Small intestine (tissue), 7 donors: Measurements from ENCODE around the gene ZNF385A. TPM values are rescaled to one million over a fixed set of nuclear protein-coding genes. Genes with fewer than 3 reads are reported as not detected.

Experiments used
- DNase-seq, 2 donors: peaks; one replicate each; pipeline versions ENCODE4 v3.0.0 to v3.0.0-alpha.2; 2013
- FAIRE-seq: peaks from 2 replicates; lab custom pipeline; 2012; peaks lifted over from hg19 to GRCh38; lab: Jason Lieb, UNC
- H3K27ac ChIP-seq, 3 donors: one replicate each; pipeline ENCODE4 v1.5.1; 2013; ENCODE audit warnings: low read length in 2 of 3, mild to moderate bottlenecking in 2 of 3, control low read depth in 1 of 3, inconsistent platforms in 1 of 3, low read depth in 1 of 3, moderate library complexity in 1 of 3
- H3K27me3 ChIP-seq, 3 donors: one replicate each; pipeline ENCODE4 v1.6.1; 2013; ENCODE audit warnings: low read length in 3 of 3, inconsistent platforms in 1 of 3; ENCODE audit not compliant: control insufficient read depth in 3 of 3, insufficient read depth in 3 of 3
- H3K36me3 ChIP-seq, 3 donors: one replicate each; pipeline ENCODE4 v1.6.1; 2013; ENCODE audit warnings: low read length in 3 of 3, inconsistent platforms in 1 of 3, low read depth in 1 of 3, mild to moderate bottlenecking in 1 of 3, moderate library complexity in 1 of 3; ENCODE audit not compliant: control insufficient read depth in 3 of 3, insufficient read depth in 2 of 3
- H3K4me1 ChIP-seq, 3 donors: one replicate each; pipeline ENCODE4 v1.6.1; 2013; ENCODE audit warnings: low read length in 2 of 3, inconsistent platforms in 1 of 3, low read depth in 1 of 3, mild to moderate bottlenecking in 1 of 3, moderate library complexity in 1 of 3; ENCODE audit not compliant: control insufficient read depth in 3 of 3, insufficient read depth in 2 of 3
- H3K4me3 ChIP-seq, 3 donors: one replicate each; pipeline ENCODE4 v1.5.1; 2013; ENCODE audit warnings: low read length in 3 of 3, control low read depth in 1 of 3, inconsistent platforms in 1 of 3, low read depth in 1 of 3, mild to moderate bottlenecking in 1 of 3, moderate library complexity in 1 of 3
- H3K9me3 ChIP-seq, 2 donors: one replicate each; pipeline ENCODE4 v1.6.1; 2013; ENCODE audit warnings: low read depth in 1 of 2, low read length in 1 of 2; ENCODE audit not compliant: control insufficient read depth in 2 of 2, insufficient read depth in 1 of 2
- WGBS, 3 donors: extraction: QIAGEN DNeasy Blood & Tissue Kit; methylation state at CpG; one replicate each; pipeline ENCODE4 v1.1.7; 2013; 5-methylcytosine and 5-hydroxymethylcytosine counted together
- polyA plus RNA-seq, 4 donors: library from polyadenylated mRNA; stranded (reverse) in 3 of 4; unstranded in 1 of 4; fragments of 200-250 nt in 3 of 4; fragments of 120-200 nt in 1 of 4; gene quantifications; one replicate each; pipeline versions ENCODE4 v1.2.1 to v1.2.3, GENCODE V29; 2013
- donor health status: healthy with polysubstance abuse.
- donor health status: control.
- donor health status: control.
- donor health status: Bipolar disorder and iron deficiency.
- donor health status: healthy.

ZNF385A gene
- polyA plus RNA-seq, 4 donors, result 0.45 to 9.7 (median 5.9) TPM

DNA sequence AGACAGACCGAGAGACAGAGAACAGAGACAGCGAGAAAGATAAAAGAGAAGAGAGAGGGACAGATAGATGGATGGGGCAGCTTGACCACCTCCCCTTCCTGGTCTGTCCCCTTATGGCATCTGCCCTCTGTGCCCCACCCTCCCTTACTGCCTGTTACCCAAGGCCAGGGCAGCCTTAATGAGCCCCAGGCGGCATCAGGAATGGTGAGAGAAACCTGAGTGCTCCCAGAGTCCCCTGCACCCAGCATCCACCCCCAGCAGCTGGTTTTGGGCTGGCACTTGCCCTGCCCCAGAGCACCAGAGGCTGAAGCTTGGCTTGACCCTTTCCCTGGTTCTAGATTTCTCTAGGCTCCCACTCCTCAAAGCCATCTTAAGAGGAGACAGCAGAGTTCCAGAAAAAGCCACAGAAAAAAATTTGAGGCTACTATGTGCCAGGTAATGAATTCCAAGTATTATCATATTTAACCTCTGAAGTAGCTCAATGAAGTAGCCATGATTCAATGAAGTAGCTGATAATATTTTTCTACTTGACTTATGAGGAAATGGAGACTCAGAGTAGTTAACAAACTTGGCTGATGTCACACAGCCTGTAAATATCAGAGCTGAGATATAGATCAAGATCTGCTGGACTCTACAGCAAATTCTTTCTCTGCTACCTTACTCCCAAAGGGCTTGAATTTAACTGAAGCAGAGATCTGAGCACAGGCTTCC is 2.0 kb upstream of the ZNF385A start:
- no peak overlapping the region for H3K4me3 ChIP-seq
- no peaks in the 10 kb centered on the region for H3K27me3 ChIP-seq
- H3K36me3 ChIP-seq, result no peaks in the 10 kb centered on the region
- no peaks in the 10 kb centered on the region for H3K9me3 ChIP-seq
- no peak overlapping the region for H3K27ac ChIP-seq
- DNase-seq, result no peak
- H3K4me1 ChIP-seq, result peaks cover 0 to 16% (median 5%) of the 10 kb centered on the region in 3 donors
- WGBS, 3 donors, result 79 to 91% (median 88%) methylated on average over 3 of the region's 3 CpGs
- FAIRE-seq, result no peak

GRCh38 chr12:54385251-54385914 is 850 bp upstream of the ZNF385A start:
- Histone ChIP-seq H3K9me3 (no peaks in the 10 kb centered on the region), H3K4me3 (no peak overlapping the region), H3K36me3 (no peaks in the 10 kb centered on the region), H3K27ac (peak overlapping the region in 1 of 3 donors; percentile 16), H3K4me1 (peaks cover 0 to 10% (median 4%) of the 10 kb centered on the region in 3 donors), H3K27me3 (no peaks in the 10 kb centered on the region)
- FAIRE-seq, result no peak
- no peak for DNase-seq
- WGBS, 3 donors, result 52 to 64% (median 62%) methylated on average over 10 of the region's 10 CpGs

- FAIRE-seq (no peak), DNase-seq (no peak)
- H3K27ac ChIP-seq, result peak overlapping the region in 1 of 3 donors; percentile 42
- H3K4me3 ChIP-seq, result no peak overlapping the region
- H3K36me3 ChIP-seq, result no peaks in the 10 kb centered on the region
- H3K9me3 ChIP-seq, result no peaks in the 10 kb centered on the region
- H3K4me1 ChIP-seq, result peaks cover 0 to 11% (median 2%) of the 10 kb centered on the region in 3 donors
- H3K27me3 ChIP-seq, result peaks cover 0 to 6% (median 0%) of the 10 kb centered on the region in 3 donors
- 82 to 86% (median 83%) methylated on average over 3 of the region's 3 CpGs for WGBS, 3 donors
Observed at GRCh38 chr12:54383041-54383609, 1.4 kb downstream of the ZNF385A start.

DNA sequence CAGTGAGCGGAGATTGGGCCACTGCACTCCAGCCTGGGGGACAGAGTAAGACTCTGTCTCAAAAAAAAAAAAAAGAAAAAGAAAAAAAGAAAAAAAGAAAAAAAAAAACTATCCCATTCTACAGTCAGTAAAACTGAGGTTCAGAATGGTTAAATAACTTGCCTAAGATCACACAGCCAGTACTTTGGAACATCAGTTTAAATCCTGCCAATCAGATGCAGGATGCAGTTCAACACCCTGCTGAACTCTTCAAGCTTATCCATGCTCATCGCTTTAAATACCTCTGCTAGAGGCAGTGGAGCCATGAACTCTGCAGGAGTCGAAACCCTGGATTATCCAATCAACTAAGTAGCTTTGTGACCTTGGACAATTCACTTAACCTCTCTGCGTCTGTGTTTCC is 3.4 kb downstream of the ZNF385A start:
- 91 to 95% (median 91%) methylated on average over 4 of the region's 4 CpGs for WGBS, 3 donors

GRCh38 chr12:54379398-54380201 is 4.9 kb downstream of the ZNF385A start:
- no peak for FAIRE-seq
- WGBS, 3 donors, result 10 to 14% (median 12%) methylated on average over 18 to 19 of the region's 19 CpGs
- H3K4me3 ChIP-seq, result peak overlapping the region in 2 of 3 donors; percentile 42 to 51
- peaks cover 0 to 4% (median 0%) of the 10 kb centered on the region in 3 donors for H3K4me1 ChIP-seq
- H3K27me3 ChIP-seq, result peaks cover 0 to 18% (median 0%) of the 10 kb centered on the region in 3 donors
- no peak overlapping the region for H3K27ac ChIP-seq
- peak; percentile 87 to 91 for DNase-seq
- no peaks in the 10 kb centered on the region for H3K36me3 ChIP-seq
- H3K9me3 ChIP-seq, result no peaks in the 10 kb centered on the region

More for the DNA sequence above, 3.4 kb downstream of the ZNF385A start:
- peaks cover 0 to 10% (median 0%) of the 10 kb centered on the region in 3 donors for H3K4me1 ChIP-seq
- H3K9me3 ChIP-seq, result no peaks in the 10 kb centered on the region
- H3K4me3 ChIP-seq, result no peak overlapping the region
- FAIRE-seq, result no peak
- peaks cover 0 to 18% (median 0%) of the 10 kb centered on the region in 3 donors for H3K27me3 ChIP-seq
- no peaks in the 10 kb centered on the region for H3K36me3 ChIP-seq
- H3K27ac ChIP-seq, result no peak overlapping the region
- DNase-seq, result no peak

GRCh38 chr12:54378796-54379397 is 5.6 kb downstream of the ZNF385A start:
- WGBS, 3 donors, result 18 to 33% (median 23%) methylated on average over 28 to 48 of the region's 49 CpGs
- DNase-seq (peak; percentile 47 to 74), FAIRE-seq (no peak)
- peaks cover 0 to 4% (median 0%) of the 10 kb centered on the region in 3 donors for H3K4me1 ChIP-seq
- no peaks in the 10 kb centered on the region for H3K9me3 ChIP-seq
- H3K4me3 ChIP-seq, result peak overlapping the region in 2 of 3 donors; percentile 42 to 51
- peaks cover 0 to 18% (median 0%) of the 10 kb centered on the region in 3 donors for H3K27me3 ChIP-seq
- H3K36me3 ChIP-seq, result peaks cover 0 to 2% (median 0%) of the 10 kb centered on the region in 3 donors
- H3K27ac ChIP-seq, result no peak overlapping the region

- H3K9me3 ChIP-seq, result no peaks in the 10 kb centered on the region
- FAIRE-seq (no peak), DNase-seq (no peak)
- H3K27ac ChIP-seq, result no peak overlapping the region
- H3K36me3 ChIP-seq, result peaks cover 0 to 4% (median 0%) of the 10 kb centered on the region in 3 donors
- no peak overlapping the region for H3K4me3 ChIP-seq
- H3K4me1 ChIP-seq, result peaks cover 0 to 4% (median 0%) of the 10 kb centered on the region in 3 donors
- WGBS, 3 donors, result 54 to 68% (median 62%) methylated on average over 6 of the region's 6 CpGs
- H3K27me3 ChIP-seq, result peaks cover 0 to 18% (median 0%) of the 10 kb centered on the region in 3 donors
Observed at GRCh38 chr12:54377797-54378515, 6.6 kb downstream of the ZNF385A start.
